Mesendoderm (in vitro differentiated cells): Measurements from ENCODE around the gene TMC6.
"Not testable (repeated sequence)": the region's sequence is repeated elsewhere in the genome, so short reads cannot be mapped to it uniquely, and the experiment has no call there.

Experiments
- DNase-seq: peaks from one replicate; pipeline ENCODE4 v3.0.0; 2013
- H2AK5ac ChIP-seq: 2 replicates; pipeline ENCODE4 v1.6.1; 2013; ENCODE audit warnings: low read length, inconsistent platforms
- H2BK120ac ChIP-seq: 2 replicates; pipeline ENCODE4 v1.6.1; 2013; ENCODE audit warnings: low read depth, mild to moderate bottlenecking, low read length, moderate library complexity, mixed read lengths
- H2BK15ac ChIP-seq: replicated peaks from 2 replicates; pipeline ENCODE4 v1.6.1; 2013; ENCODE audit warnings: low read depth, mild to moderate bottlenecking, moderate library complexity
- H2BK5ac ChIP-seq: 2 replicates; pipeline ENCODE4 v1.6.1; 2013; ENCODE audit warnings: low read length, inconsistent platforms
- H3K18ac ChIP-seq: 2 replicates; pipeline ENCODE4 v1.6.1; 2013; ENCODE audit warnings: mild to moderate bottlenecking, low read length, mixed read lengths
- H3K23ac ChIP-seq: one replicate; pipeline ENCODE4 v1.6.1; 2013; ENCODE audit warnings: low read length
- H3K27ac ChIP-seq: 2 replicates; pipeline ENCODE4 v1.5.1; 2013; ENCODE audit warnings: low read depth, mild to moderate bottlenecking, inconsistent platforms, low read length, moderate library complexity
- H3K27me3 ChIP-seq: 2 replicates; pipeline ENCODE4 v1.6.1; 2013; ENCODE audit warnings: low read length, control low read depth, mild to moderate bottlenecking, inconsistent platforms; ENCODE audit not compliant: insufficient read depth, poor library complexity
- H3K36me3 ChIP-seq: 2 replicates; pipeline ENCODE4 v1.6.1; 2013; ENCODE audit warnings: low read length, inconsistent platforms; ENCODE audit not compliant: control insufficient read depth, insufficient read depth
- H3K4ac ChIP-seq: one replicate; pipeline ENCODE4 v1.6.1; 2013; ENCODE audit warnings: low read depth, mild to moderate bottlenecking, low read length, moderate library complexity
- H3K4me1 ChIP-seq: 2 replicates; pipeline ENCODE4 v1.6.1; 2013; ENCODE audit warnings: low read depth, low read length, inconsistent platforms; ENCODE audit not compliant: control insufficient read depth
- H3K4me2 ChIP-seq: 2 replicates; pipeline ENCODE4 v1.6.1; 2013; ENCODE audit warnings: low read length
- H3K4me3 ChIP-seq: 2 replicates; pipeline ENCODE4 v1.5.1; 2013; ENCODE audit warnings: mild to moderate bottlenecking, low read length
- H3K56ac ChIP-seq: one replicate; pipeline ENCODE4 v1.6.1; 2013; ENCODE audit warnings: low read length
- H3K79me1 ChIP-seq: 2 replicates; pipeline ENCODE4 v1.6.1; 2013; ENCODE audit warnings: low read length, inconsistent platforms
- H3K79me2 ChIP-seq: 2 replicates; pipeline ENCODE4 v1.6.1; 2013; ENCODE audit warnings: mild to moderate bottlenecking, low read length; ENCODE audit not compliant: control insufficient read depth, insufficient read depth
- H3K9ac ChIP-seq: 2 replicates; pipeline ENCODE4 v1.6.1; 2013; ENCODE audit warnings: low read length, inconsistent platforms
- H4K5ac ChIP-seq: one replicate; pipeline ENCODE4 v1.6.1; 2013; ENCODE audit warnings: low read length
- H4K8ac ChIP-seq: one replicate; pipeline ENCODE4 v1.6.1; 2013; ENCODE audit warnings: low read depth, mild to moderate bottlenecking, control low read depth, low read length, moderate library complexity
- WGBS: extraction: QIAGEN DNeasy Blood & Tissue Kit; methylation state at CpG from one replicate; pipeline ENCODE4 v1.1.7; 2013; ENCODE audit warnings: low lambda C conversion rate, missing lambda C conversion rate; ENCODE audit not compliant: insufficient coverage; ENCODE audit errors: extremely low coverage; 5-methylcytosine and 5-hydroxymethylcytosine counted together

The TMC6 gene

DNA sequence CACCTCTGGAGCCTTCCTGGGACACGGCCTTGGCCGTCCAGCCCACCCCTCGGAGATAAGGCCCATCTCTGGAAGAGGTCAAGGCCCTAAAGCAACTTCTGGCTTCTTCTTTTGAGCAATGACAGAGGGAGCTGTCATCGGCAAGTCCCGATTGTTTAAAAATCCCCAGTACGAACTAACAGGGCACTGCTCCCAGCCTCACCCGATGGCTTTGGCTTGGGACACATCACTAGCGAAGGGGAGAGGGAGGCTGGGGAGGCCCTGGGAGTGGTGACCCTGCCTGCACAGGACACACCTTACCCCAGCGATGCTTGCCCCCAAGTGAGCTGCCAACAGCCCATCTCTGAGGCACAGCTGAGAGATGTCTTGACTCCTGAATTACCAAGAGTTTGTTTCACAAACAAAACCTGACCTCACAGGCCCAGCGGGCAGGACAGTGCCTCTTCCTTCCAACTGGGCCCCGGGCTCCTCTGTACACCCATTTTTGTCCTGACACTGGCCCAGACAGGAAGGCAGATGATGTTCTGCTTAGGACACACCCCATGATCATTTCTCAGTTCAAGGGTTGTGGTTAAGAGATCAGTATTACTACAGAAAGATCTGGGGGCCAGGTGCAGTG is 44.7 kb upstream of the TMC6 start:
- Histone ChIP-seq H2BK15ac (no peak overlapping the region), H3K4me3 (no peak overlapping the region), H3K23ac (no peak overlapping the region), H3K79me1 (no peaks in the 10 kb centered on the region), H3K9ac (no peak overlapping the region), H4K5ac (no peak overlapping the region), H4K8ac (no peak overlapping the region), H3K79me2 (no peaks in the 10 kb centered on the region), H3K18ac (no peak overlapping the region), H2BK120ac (no peak overlapping the region), H3K4me2 (no peak overlapping the region), H3K36me3 (peaks cover 6% of the 10 kb centered on the region), H3K27me3 (no peaks in the 10 kb centered on the region), H3K27ac (no peak overlapping the region), H2AK5ac (no peak overlapping the region), H3K4me1 (peaks cover 2% of the 10 kb centered on the region), H3K4ac (no peak overlapping the region), H3K56ac (no peak overlapping the region), H2BK5ac (no peak overlapping the region)
- DNase-seq: no peak
- no CpG with 5 or more reads among the region's 11 CpGs for whole genome bisulfite sequencing

DNA sequence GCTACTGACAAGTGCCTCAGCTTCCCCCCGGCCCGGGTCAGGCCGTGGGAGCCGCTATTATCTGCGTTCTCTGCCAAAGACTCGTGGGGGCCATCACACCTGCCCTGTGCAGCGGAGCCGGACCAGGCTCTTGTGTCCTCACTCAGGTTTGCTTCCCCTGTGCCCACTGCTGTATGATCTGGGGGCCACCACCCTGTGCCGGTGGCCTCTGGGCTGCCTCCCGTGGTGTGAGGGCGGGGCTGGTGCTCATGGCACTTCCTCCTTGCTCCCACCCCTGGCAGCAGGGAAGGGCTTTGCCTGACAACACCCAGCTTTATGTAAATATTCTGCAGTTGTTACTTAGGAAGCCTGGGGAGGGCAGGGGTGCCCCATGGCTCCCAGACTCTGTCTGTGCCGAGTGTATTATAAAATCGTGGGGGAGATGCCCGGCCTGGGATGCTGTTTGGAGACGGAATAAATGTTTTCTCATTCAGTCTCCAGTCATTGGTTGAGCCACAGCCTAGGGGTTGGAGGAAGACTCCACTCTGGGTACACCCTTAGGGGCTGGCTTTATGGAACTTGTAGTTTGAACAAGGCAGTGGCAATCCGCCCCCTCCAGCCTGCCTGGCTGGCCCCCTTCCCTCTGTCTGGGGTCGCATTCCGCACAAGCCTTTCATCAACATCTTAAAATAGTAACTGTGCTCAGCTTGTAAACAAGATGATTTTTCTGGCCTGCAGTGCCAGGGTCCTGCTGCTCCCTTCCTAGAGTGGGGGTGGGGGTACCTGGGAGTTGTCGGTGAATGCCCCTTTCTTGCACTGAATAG is 43.9 kb upstream of the TMC6 start:
- no peak overlapping the region for H3K4me3 ChIP-seq
- H3K4me1 ChIP-seq: peaks cover 2% of the 10 kb centered on the region
- no peak overlapping the region for H3K4ac ChIP-seq
- no peaks in the 10 kb centered on the region for H3K79me2 ChIP-seq
- H3K79me1 ChIP-seq: no peaks in the 10 kb centered on the region
- no peak overlapping the region for H2BK15ac ChIP-seq
- H3K27me3 ChIP-seq: no peaks in the 10 kb centered on the region
- no peak overlapping the region for H3K9ac ChIP-seq
- H3K23ac ChIP-seq: no peak overlapping the region
- H3K4me2 ChIP-seq: no peak overlapping the region
- H3K56ac ChIP-seq: no peak overlapping the region
- H3K36me3 ChIP-seq: peaks cover 6% of the 10 kb centered on the region
- H3K18ac ChIP-seq: no peak overlapping the region
- H3K27ac ChIP-seq: no peak overlapping the region
- H4K5ac ChIP-seq: no peak overlapping the region
- DNase-seq: no peak
- no peak overlapping the region for H2BK5ac ChIP-seq
- H2AK5ac ChIP-seq: no peak overlapping the region
- no CpG with 5 or more reads among the region's 19 CpGs for WGBS
- H4K8ac ChIP-seq: no peak overlapping the region
- H2BK120ac ChIP-seq: no peak overlapping the region

DNA sequence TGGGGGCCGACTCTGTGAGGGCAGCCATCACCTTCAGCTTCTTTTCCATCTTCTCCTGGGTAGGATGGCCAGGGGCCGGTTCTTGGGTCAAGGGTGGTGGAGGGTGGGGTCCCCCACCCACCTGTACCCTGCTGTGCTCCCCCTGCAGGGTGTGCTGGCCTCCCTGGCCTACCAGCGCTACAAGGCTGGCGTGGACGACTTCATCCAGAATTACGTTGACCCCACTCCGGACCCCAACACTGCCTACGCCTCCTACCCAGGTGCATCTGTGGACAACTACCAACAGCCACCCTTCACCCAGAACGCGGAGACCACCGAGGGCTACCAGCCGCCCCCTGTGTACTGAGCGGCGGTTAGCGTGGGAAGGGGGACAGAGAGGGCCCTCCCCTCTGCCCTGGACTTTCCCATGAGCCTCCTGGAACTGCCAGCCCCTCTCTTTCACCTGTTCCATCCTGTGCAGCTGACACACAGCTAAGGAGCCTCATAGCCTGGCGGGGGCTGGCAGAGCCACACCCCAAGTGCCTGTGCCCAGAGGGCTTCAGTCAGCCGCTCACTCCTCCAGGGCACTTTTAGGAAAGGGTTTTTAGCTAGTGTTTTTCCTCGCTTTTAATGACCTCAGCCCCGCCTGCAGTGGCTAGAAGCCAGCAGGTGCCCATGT is 43.2 kb upstream of the TMC6 start:
- H3K56ac ChIP-seq, H3K18ac ChIP-seq, H3K27ac ChIP-seq, H3K9ac ChIP-seq, H3K23ac ChIP-seq, H3K79me2 ChIP-seq, H2BK15ac ChIP-seq, H3K79me1 ChIP-seq, H2BK120ac ChIP-seq, H3K36me3 ChIP-seq, H3K4ac ChIP-seq, H3K27me3 ChIP-seq, DNase-seq, H3K4me2 ChIP-seq, H2AK5ac ChIP-seq, H4K8ac ChIP-seq, H3K4me1 ChIP-seq, H3K4me3 ChIP-seq, H4K5ac ChIP-seq, H2BK5ac ChIP-seq: not testable (repeated sequence)
- no CpG with 5 or more reads among the region's 19 CpGs for WGBS

DNA sequence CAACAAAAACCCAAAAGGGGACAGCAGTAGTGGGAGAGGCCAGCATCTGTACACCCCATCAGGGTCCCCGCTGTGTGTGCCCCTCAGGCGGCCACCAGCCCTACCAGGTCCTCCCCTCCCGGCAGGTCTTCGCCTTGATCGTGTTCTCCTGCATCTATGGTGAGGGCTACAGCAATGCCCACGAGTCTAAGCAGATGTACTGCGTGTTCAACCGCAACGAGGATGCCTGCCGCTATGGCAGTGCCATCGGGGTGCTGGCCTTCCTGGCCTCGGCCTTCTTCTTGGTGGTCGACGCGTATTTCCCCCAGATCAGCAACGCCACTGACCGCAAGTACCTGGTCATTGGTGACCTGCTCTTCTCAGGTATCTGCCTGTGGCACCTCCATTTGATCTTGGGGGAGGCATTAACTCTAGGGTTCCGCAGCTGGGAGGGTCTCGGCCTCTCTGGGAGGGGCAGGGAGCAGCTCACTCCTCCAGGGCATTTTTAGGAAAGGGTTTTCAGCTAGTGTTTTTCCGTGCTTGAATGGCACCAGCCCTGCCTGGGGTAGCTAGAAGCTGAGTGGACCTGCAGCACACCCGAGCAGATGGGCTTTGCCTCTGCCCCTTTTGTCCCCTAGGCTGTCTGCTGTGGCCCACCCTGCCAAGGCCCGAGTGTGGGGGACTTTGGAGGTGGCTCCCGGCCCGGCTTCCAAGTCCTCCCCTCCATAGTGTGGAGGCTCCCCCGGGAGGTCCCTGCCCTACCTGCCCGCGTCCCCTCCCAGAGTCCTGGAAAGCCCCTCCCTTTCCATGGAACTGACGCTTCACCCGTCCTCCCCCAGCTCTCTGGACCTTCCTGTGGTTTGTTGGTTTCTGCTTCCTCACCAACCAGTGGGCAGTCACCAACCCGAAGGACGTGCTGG is 42.4 kb upstream of the TMC6 start:
- WGBS: no CpG with 5 or more reads among the region's 31 CpGs
- no peak for DNase-seq

DNA sequence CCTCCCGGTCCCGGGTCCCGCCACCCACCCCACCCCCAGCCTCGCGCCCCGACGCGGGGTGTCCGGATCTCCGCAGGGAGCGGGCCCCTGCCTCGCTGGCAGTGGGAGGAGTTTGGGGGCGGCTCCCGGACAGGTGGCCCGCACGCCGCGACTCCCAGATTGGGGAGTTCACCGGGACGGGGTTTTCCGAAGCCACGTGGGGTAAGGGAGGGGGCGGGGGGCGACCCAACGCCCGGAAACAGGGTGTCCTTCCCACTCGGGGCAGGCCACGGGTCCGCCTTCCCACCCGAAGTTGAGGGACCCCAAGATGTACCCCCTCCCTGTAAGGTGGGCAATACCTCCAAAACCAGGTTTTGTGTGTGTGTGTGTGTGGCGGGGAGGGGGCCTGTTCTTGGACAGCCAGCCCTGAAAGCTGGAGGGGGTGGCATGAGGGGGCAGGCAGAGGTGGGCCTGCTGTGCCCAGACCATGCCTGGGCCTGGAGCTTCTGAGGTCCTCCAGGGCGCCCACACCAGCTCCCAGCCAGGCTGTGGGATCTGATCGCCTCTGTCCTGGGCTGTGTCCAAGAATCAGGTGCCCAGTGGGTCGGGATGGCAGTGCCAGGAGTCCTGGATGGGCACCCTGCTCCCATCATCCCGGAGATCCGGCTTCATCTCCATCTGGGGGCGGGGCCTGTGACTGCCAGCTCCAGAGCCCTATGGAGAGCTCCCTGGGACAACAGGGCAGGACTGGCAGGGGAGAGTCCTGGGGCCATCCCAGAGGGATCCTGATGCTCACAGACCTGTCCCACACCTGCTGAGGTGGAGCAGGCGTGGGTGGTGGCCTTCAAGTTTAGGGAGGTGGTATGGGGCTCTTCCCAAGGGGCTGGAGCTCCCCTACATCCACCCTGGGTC is 40.6 kb upstream of the TMC6 start:
- Histone ChIP-seq H3K36me3 (peaks cover 1% of the 10 kb centered on the region), H3K4me2 (peak overlapping the region; percentile 70), H3K27me3 (no peaks in the 10 kb centered on the region), H3K23ac (no peak overlapping the region), H4K8ac (no peak overlapping the region), H2BK5ac (no peak overlapping the region), H3K79me2 (no peaks in the 10 kb centered on the region), H3K27ac (no peak overlapping the region), H2BK15ac (no peak overlapping the region), H3K4me1 (peaks cover 2% of the 10 kb centered on the region), H2AK5ac (no peak overlapping the region), H3K4me3 (peak overlapping the region; percentile 39), H3K18ac (peak overlapping the region; percentile 33), H3K56ac (peak overlapping the region; percentile 80), H3K4ac (no peak overlapping the region), H4K5ac (no peak overlapping the region), H2BK120ac (no peak overlapping the region), H3K9ac (peak overlapping the region; percentile 70), H3K79me1 (no peaks in the 10 kb centered on the region)
- DNase-seq: peak; percentile 67
- WGBS: no CpG with 5 or more reads among the region's 38 CpGs

More for the DNA sequence above, 42.4 kb upstream of the TMC6 start:
- Histone ChIP-seq H3K27me3 (no peaks in the 10 kb centered on the region), H2BK120ac (no peak overlapping the region), H3K4me1 (peaks cover 2% of the 10 kb centered on the region), H3K36me3 (peaks cover 4% of the 10 kb centered on the region), H3K23ac (no peak overlapping the region), H3K79me2 (no peaks in the 10 kb centered on the region), H3K4ac (no peak overlapping the region), H4K5ac (no peak overlapping the region), H3K27ac (no peak overlapping the region), H2BK15ac (no peak overlapping the region), H2AK5ac (no peak overlapping the region), H4K8ac (no peak overlapping the region), H3K4me3 (no peak overlapping the region), H3K4me2 (no peak overlapping the region), H3K79me1 (no peaks in the 10 kb centered on the region), H3K56ac (no peak overlapping the region), H2BK5ac (no peak overlapping the region), H3K9ac (no peak overlapping the region), H3K18ac (no peak overlapping the region)
